ENCODE results near the gene CHD2. TPM values are rescaled to one million over a fixed set of nuclear protein-coding genes. Genes with fewer than 3 reads are reported as not detected.

The CHD2 gene
- total RNA-seq, 2 experiments from 2014 or later, result 164 to 185 TPM

DNA sequence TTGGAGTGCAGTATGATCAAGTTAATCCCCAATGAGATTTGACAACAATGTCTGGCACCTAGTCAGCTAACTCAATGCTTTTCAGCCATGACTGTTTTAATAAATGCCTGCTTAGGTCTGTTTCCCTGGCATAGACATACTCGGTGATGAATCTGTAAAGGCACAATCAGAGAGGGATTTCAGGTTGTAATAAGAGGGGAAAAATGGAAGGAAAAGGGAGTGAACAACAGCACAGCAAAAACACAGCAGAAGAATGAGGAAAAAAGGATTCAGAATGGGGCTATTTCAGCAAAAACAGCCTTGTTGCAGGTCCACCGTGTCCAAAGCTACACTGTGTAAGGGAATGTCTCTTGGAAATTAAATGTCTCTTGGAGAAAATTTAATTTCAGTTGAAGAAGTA lies 19.3 kb upstream of the CHD2 start:
- no peak for DNase-seq
- peak overlapping the region; percentile 95 for H3K4me3 Mint-ChIP-seq
- H3K36me3 Mint-ChIP-seq (ENCODE audit: low read depth), result peaks cover 25% of the 10 kb centered on the region
- no peaks in the 10 kb centered on the region for H3K9me3 Mint-ChIP-seq
- H3K4me1 Mint-ChIP-seq (ENCODE audit: low read depth), result peaks cover 41% of the 10 kb centered on the region
- CTCF ChIA-PET, result interaction anchor here (0.8 to 2.4 kb wide), 5 partner anchors 25 to 208 kb away, joined by 3 to 17 read pairs (median 6); no protein-coding TSS in a partner anchor
- no peaks in the 10 kb centered on the region for H3K27me3 Mint-ChIP-seq (ENCODE audit: low read depth)
- H3K27ac Mint-ChIP-seq, result peak overlapping the region; percentile 98
- intact Hi-C loops (cut with micrococcal nuclease), result no loop called here

DNA sequence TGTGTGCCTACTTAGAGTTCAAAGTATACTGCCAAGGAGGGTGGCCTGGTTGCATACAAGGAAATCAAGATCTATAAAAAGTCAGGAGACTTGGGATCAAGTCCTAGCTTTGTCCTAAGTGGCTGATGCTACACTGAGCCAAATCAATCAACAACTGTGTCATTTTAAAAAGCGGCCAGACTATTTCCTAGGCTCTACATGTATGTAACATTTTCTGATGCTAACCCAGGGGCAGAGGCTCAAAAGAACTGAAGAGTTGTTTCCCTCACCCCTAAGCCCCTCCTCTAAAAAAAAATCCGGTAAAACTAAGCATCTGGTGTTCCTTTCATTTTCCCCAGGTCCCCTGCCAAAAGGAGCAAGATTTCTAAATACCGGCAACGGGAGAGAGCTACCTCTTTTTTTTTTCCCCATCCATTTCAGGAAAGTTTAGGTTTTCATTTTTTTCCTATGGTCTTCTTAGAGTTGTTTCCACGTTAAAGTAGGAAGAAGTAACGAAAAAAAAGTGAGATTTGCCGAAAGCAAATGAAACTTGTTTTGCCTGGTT lies 18.8 kb upstream of the CHD2 start:
- no peak for DNase-seq
- Mint-ChIP-seq H3K27ac (peak overlapping the region; percentile 98), H3K9me3 (no peaks in the 10 kb centered on the region), H3K27me3 (ENCODE audit: low read depth) (no peaks in the 10 kb centered on the region), H3K4me1 (ENCODE audit: low read depth) (peaks cover 44% of the 10 kb centered on the region), H3K4me3 (peak overlapping the region; percentile 95), H3K36me3 (ENCODE audit: low read depth) (peaks cover 29% of the 10 kb centered on the region)
- intact Hi-C loops (cut with micrococcal nuclease), result no loop called here
- CTCF ChIA-PET, result interaction anchor here (2.3 to 5.1 kb wide), 3 partner anchors 21 to 72 kb away, joined by 8 to 48 read pairs (median 17); partner anchors contain the start of gene CHD2

DNA sequence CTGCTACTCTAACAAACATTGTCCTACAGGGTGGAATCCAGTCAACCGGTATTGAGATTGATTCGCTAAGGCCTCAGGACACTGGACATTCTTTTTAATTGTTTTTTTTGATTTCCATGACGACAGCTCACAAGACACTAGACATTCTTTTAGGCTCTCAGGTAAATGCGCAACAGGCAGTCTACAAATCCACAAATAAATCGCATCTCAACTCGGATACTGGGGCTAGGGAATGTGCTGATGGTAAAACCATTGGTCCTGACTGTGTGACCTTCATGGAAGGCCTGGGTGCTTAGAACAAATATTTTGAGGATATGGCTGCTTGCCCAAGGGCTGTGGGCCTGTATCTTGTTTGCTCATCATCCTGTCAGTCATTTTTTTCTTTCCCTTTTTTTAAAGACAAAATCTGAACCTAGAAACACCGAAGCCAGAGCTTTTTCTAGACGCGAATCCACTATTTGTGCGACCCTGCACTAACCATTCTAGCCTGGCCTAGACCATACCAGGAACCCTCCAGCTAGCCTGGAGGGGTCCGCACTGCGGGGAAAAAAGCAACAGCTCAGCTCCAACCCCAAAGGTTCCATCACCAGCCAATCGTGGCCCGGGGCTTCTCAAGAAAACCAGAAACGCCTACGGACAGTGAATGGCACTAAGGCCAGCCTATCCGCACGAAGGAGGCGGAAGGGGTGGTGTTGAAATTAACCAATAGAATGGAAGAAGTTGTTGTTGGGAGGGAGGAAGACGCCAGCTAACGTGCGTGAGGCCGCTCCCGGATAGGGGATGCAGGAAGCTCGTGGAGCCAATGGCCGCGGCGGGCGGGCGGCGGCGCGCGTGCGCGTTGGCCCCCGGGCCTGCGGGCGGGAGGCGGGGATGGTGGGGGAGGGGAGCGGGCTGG lies 18.1 kb upstream of the CHD2 start:
- DNase-seq, result peak; percentile 100
- intact Hi-C loops (cut with micrococcal nuclease), result loop anchor here (1.0 to 2.0 kb wide), 7 partner anchors 22 to 257 kb away; no protein-coding TSS in a partner anchor
- H3K4me1 Mint-ChIP-seq (ENCODE audit: low read depth), result peaks cover 51% of the 10 kb centered on the region

DNA sequence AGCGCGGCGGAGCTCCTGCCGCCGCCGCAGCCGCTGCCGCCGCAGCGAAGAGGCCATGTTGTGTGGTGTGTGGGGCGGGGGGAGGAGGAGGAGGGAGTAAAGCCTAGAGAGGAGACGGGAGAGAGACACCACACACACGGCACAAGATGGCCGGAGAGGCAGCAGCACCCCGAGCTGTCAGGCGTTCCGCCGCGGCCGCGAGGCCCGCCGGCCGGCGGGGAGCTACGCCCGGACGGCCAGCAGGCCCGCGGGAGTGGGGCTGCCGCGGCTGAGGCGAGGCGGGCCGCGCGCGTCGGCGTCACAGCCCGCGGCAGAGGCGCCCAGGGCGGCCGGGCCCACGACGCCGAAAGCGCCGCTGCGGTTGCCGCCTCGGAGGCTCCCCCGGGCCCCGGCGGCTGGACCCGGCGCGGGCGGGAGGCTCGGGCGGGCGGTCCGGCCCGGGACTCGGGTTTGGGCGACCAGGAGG lies 17.4 kb upstream of the CHD2 start:
- peaks cover 53% of the 10 kb centered on the region for H3K4me1 Mint-ChIP-seq (ENCODE audit: low read depth)
- peaks cover 41% of the 10 kb centered on the region for H3K36me3 Mint-ChIP-seq (ENCODE audit: low read depth)
- CTCF ChIA-PET, result interaction anchor here (0.7 to 5.1 kb wide), 11 partner anchors 14 to 86 kb away, joined by 3 to 48 read pairs (median 6); partner anchors contain the start of gene CHD2
- no peaks in the 10 kb centered on the region for H3K27me3 Mint-ChIP-seq (ENCODE audit: low read depth)
- H3K27ac Mint-ChIP-seq, result peak overlapping the region; percentile 98
- no peak for DNase-seq
- intact Hi-C loops (cut with micrococcal nuclease), result loop anchor here (1.0 to 2.0 kb wide), 7 partner anchors 22 to 257 kb away; no protein-coding TSS in a partner anchor
- H3K4me3 Mint-ChIP-seq, result peak overlapping the region; percentile 95
- no peaks in the 10 kb centered on the region for H3K9me3 Mint-ChIP-seq

More for the DNA sequence above, 18.1 kb upstream of the CHD2 start:
- Mint-ChIP-seq H3K4me3 (peak overlapping the region; percentile 95), H3K9me3 (no peaks in the 10 kb centered on the region), H3K27ac (peak overlapping the region; percentile 98), H3K36me3 (ENCODE audit: low read depth) (peaks cover 36% of the 10 kb centered on the region), H3K27me3 (ENCODE audit: low read depth) (no peaks in the 10 kb centered on the region)
- CTCF ChIA-PET, result interaction anchor here (0.7 to 5.1 kb wide), 11 partner anchors 14 to 86 kb away, joined by 3 to 48 read pairs (median 6); partner anchors contain the start of gene CHD2

DNA sequence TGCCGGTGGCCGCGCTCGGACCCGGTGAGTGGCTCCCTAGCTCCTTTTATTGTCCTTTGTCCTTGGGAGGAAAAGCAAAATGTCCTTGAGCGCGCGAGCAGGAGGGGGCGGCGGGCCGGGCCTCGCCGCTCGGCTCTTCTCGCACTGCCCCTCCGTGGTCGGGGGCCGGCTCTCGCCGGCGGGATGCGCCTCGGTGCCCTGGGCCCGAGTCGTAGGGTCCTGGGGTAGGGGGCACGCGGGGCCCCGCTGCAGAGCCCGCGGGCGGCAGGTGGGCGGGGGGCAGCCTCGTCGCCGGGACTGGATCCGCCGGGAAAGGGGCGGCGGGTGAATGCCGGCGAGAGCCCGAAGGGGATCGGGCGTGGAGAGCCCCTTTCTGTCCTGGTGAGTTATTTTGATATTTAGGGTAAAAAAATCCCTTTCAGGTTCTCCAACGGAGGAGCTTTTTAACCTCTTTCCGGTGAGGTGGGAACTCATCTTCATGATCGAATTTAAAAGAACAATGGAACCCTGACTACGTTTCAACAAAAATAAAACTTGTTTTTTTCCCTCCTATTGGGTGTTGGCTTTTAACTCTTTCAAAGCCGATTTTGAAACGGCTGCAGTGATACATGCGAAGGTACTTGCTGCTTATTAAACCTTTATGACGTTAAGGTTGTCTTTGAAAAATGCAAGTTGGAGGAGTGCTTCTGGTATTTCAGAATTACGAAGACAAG lies 16.8 kb upstream of the CHD2 start:
- no peak for DNase-seq
- CTCF ChIA-PET, result interaction anchor here (1.0 to 5.1 kb wide), 10 partner anchors 19 to 74 kb away, joined by 3 to 48 read pairs (median 8); partner anchors contain the start of gene CHD2
- Mint-ChIP-seq H3K4me1 (ENCODE audit: low read depth) (peaks cover 53% of the 10 kb centered on the region), H3K9me3 (no peaks in the 10 kb centered on the region), H3K4me3 (peak overlapping the region; percentile 94), H3K36me3 (ENCODE audit: low read depth) (peaks cover 47% of the 10 kb centered on the region), H3K27me3 (ENCODE audit: low read depth) (no peaks in the 10 kb centered on the region), H3K27ac (peak overlapping the region; percentile 99)
- intact Hi-C loops (cut with micrococcal nuclease), result loop anchor here (2.0 kb wide), 1 partner anchor 63 kb away; no protein-coding TSS in a partner anchor

DNA sequence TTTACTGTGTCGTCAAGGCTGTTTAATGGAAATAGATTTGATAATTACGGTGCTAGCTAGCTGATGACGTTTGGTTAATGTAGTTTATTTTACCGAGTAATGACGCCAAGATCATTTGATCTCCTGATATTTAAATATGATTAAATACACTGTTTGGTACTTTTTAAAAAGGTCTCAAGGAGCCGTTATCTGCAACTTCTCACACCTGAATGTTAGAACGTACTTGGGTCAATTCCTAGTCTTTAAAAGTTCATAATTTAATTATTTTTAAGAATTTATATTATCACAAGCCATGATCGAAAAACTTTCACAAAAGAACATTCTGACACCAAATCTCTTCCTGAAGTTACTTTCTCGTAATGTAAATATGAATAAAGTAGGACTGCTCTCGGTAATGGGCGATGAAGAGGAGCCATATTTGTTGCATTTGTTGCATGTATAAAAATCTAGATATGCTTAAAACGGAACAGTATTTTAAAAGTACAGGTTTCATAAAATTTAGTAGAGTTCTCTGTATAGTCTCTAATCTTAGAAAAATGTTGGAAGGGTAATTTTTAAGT lies 16.2 kb upstream of the CHD2 start:
- intact Hi-C loops (cut with micrococcal nuclease), result loop anchor here (2.0 kb wide), 1 partner anchor 63 kb away; no protein-coding TSS in a partner anchor
- DNase-seq, result no peak
- no peaks in the 10 kb centered on the region for H3K27me3 Mint-ChIP-seq (ENCODE audit: low read depth)
- peaks cover 49% of the 10 kb centered on the region for H3K4me1 Mint-ChIP-seq (ENCODE audit: low read depth)
- peak overlapping the region; percentile 99 for H3K27ac Mint-ChIP-seq
- peaks cover 52% of the 10 kb centered on the region for H3K36me3 Mint-ChIP-seq (ENCODE audit: low read depth)
- peak overlapping the region; percentile 94 for H3K4me3 Mint-ChIP-seq
- no peaks in the 10 kb centered on the region for H3K9me3 Mint-ChIP-seq
- CTCF ChIA-PET, result interaction anchor here (1.5 to 5.1 kb wide), 5 partner anchors 18 to 75 kb away, joined by 5 to 48 read pairs (median 11); partner anchors contain the start of gene CHD2

DNA sequence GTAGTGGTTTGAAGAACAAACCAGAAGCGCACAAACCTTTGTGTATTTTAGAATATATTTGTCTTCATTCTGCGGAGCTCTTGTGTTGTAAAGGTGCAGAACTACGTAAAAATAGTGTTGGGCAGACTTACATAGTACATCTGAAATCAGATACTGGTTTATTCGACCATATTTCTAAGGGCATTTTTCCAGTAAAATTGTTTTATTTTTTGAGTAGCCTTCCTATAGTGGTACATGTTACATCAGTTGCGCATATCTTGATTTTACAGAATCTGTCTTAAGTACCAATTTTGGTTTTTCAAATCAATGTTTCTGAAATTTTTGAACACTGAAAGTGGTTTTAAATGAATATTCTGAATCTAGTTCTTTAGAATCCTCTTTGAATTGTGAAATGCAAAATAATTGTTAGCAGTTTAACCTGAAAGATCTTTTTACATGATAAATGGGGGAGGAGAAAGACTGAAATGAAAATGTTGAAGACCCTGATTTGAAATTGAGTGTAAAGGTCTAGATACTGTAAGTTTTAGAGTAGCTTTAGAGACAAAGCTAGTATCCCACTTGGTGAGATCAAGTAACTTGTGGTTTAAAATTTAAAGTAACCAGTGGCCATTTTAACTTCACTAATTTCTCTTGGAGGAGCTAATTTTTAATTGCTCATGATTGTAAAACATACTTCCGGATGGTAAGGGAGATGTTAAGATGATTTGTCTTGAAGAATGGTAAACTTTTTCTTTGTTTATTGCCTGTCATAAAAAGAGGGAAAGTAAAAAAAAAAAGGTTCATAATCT lies 15.5 kb upstream of the CHD2 start:
- H3K9me3 Mint-ChIP-seq, result no peaks in the 10 kb centered on the region
- DNase-seq, result no peak
- peak overlapping the region; percentile 94 for H3K4me3 Mint-ChIP-seq
- H3K27ac Mint-ChIP-seq, result peak overlapping the region; percentile 99
- H3K36me3 Mint-ChIP-seq (ENCODE audit: low read depth), result peaks cover 54% of the 10 kb centered on the region
- H3K4me1 Mint-ChIP-seq (ENCODE audit: low read depth), result peaks cover 49% of the 10 kb centered on the region
- intact Hi-C loops (cut with micrococcal nuclease), result no loop called here
- H3K27me3 Mint-ChIP-seq (ENCODE audit: low read depth), result no peaks in the 10 kb centered on the region
- CTCF ChIA-PET, result interaction anchor here (0.9 to 5.1 kb wide), 8 partner anchors 17 to 76 kb away, joined by 3 to 48 read pairs (median 4); partner anchors contain the start of gene CHD2

DNA sequence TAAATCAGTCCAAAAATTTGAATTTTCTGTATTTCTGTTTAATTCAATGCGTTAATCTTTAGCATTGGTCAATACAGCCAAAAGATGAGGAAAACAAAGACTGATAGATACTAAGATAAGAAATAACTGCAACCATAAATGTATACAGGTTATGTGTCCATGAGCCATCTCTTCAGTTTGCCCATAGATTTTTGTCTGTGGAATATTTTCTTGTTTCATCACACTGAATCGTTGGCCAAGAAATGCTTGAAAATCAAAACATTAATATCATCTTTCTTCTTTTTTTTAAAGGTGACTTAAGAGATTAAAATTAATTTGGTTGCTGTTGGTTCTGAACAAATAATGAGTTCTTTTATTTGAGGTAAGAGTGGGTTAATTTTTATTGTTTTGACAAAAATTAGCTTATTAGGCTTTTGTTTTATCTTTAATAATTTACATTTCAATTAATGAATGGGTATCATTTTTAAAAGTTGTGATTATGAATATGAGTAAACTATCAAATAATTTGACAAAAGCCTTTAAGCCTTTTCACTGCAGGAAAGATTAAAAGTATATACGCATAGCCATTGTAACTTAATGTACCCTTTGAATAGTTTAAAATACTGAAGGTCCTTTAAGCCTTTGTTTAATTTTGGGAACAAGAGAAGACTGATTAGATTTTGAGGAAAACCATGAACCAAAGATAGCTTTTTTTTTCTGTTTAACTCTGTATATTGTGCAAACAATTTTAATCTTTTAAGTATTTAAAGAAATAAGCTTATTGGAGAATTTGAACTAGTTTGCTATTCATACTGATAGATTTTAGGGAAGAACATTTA lies 14.7 kb upstream of the CHD2 start:
- peaks cover 48% of the 10 kb centered on the region for H3K4me1 Mint-ChIP-seq (ENCODE audit: low read depth)
- intact Hi-C loops (cut with micrococcal nuclease), result loop anchor here (1.0 kb wide), 1 partner anchor 33 kb away; no protein-coding TSS in a partner anchor
- DNase-seq, result no peak
- CTCF ChIA-PET, result interaction anchor here (0.9 to 5.1 kb wide), 8 partner anchors 16 to 77 kb away, joined by 3 to 48 read pairs (median 4); partner anchors contain the start of gene CHD2
- H3K36me3 Mint-ChIP-seq (ENCODE audit: low read depth), result peaks cover 61% of the 10 kb centered on the region
- H3K27ac Mint-ChIP-seq, result peak overlapping the region; percentile 99
- H3K27me3 Mint-ChIP-seq (ENCODE audit: low read depth), result no peaks in the 10 kb centered on the region
- peak overlapping the region; percentile 94 for H3K4me3 Mint-ChIP-seq
- H3K9me3 Mint-ChIP-seq, result no peaks in the 10 kb centered on the region

DNA sequence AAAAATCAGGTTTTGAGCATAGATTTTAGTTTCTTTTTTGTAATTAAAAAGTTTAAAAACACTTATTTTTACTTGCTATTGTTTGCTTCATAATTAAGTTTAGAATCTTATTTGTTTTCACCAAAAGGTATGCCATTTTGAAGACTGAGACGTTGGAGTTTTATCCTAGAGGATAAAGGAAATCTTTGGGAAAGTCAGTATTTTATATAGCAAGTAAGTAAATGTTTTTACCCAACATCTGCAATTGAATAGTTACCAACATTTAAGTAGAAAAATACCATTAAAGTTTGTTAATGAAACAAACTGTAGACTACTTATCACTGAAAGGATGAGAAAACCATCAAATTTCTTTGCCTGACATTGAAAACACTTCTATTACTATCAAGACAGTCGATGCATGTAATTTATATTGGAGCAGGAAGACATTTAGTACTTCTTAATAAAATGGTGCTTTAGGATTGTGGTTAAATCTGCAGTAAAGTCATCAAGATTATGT lies 14.0 kb upstream of the CHD2 start:
- intact Hi-C loops (cut with micrococcal nuclease), result loop anchor here (1.0 kb wide), 1 partner anchor 32 kb away; no protein-coding TSS in a partner anchor
- CTCF ChIA-PET, result interaction anchor here (1.8 to 5.1 kb wide), 3 partner anchors 16 to 54 kb away, joined by 4 to 48 read pairs (median 11); partner anchors contain the start of gene CHD2
- no peaks in the 10 kb centered on the region for H3K9me3 Mint-ChIP-seq
- H3K36me3 Mint-ChIP-seq (ENCODE audit: low read depth), result peaks cover 67% of the 10 kb centered on the region
- H3K4me3 Mint-ChIP-seq, result peak overlapping the region; percentile 94
- H3K27me3 Mint-ChIP-seq (ENCODE audit: low read depth), result no peaks in the 10 kb centered on the region
- peak overlapping the region; percentile 99 for H3K27ac Mint-ChIP-seq
- peaks cover 48% of the 10 kb centered on the region for H3K4me1 Mint-ChIP-seq (ENCODE audit: low read depth)
- DNase-seq, result no peak

DNA sequence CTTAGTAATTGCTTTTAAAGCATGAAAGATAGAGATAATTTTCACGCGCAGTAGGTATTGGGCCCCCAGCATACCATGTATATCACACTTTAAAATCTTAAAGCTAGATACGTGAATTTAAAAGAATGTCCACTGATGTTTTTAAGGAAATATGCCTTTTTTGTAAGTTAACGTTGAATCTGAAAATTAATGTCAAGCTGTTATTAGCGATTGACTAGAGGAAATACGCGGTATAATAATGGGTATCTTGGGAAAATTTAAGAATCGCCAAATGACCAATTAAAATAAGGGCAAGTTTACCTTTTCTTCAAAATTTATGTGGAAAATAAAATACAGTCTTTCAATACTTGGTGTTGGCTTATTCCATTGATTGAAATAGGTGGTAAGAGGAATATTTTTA lies 13.3 kb upstream of the CHD2 start:
- CTCF ChIA-PET, result interaction anchor here (1.1 kb wide), 1 partner anchor 14 kb away, joined by 6 read pairs; the partner anchor contains the start of gene CHD2
- Mint-ChIP-seq H3K9me3 (no peaks in the 10 kb centered on the region), H3K4me1 (ENCODE audit: low read depth) (peaks cover 47% of the 10 kb centered on the region), H3K27me3 (ENCODE audit: low read depth) (no peaks in the 10 kb centered on the region), H3K36me3 (ENCODE audit: low read depth) (peaks cover 71% of the 10 kb centered on the region), H3K27ac (peak overlapping the region; percentile 99), H3K4me3 (peak overlapping the region; percentile 94)
- no peak for DNase-seq
- intact Hi-C loops (cut with micrococcal nuclease), result loop anchor here (1.0 kb wide), 1 partner anchor 31 kb away; no protein-coding TSS in a partner anchor

Measured in activated naive CD4-positive, alpha-beta T cell treated with anti-CD3 and anti-CD28 coated beads for 36 hours (primary cell).